HEK293 (cell line): Measurements from ENCODE around the gene CHCHD6.

ENCODE experiments used
- CTCF ChIA-PET: fragments of 350-600 bp; formaldehyde crosslinking; extraction: SDS; loops from one replicate; lab custom pipeline; 2021; ENCODE audit warnings: antibody characterized with exemption; lab: Yijun Ruan, JAX
- POLR2A ChIA-PET: fragments of 300-600 bp; formaldehyde crosslinking; extraction: SDS; loops from one replicate; lab custom pipeline; 2020; ENCODE audit warnings: antibody characterized with exemption, inconsistent platforms; lab: Yijun Ruan, JAX
- H3K27ac ChIP-seq: fragments of 200-500 bp; sonication (Bioruptor generic); 2 replicates; pipeline ENCODE4 v1.5.1; 2014; ENCODE audit warnings: low read depth, low read length, control low read depth, inconsistent platforms; ENCODE audit errors: extremely low read depth
- H3K36me3 ChIP-seq, 2 experiments: fragments of 200-500 bp in 1 of 2; sonication (Bioruptor generic) in 1 of 2; 1 replicate in 1 of 2; 2 replicates in 1 of 2; pipeline ENCODE4 v1.5.1; 2014 to 2017; ENCODE audit warnings: inconsistent platforms in 2 of 2, low read length in 2 of 2; ENCODE audit not compliant: control insufficient read depth in 2 of 2, insufficient read depth in 1 of 2
- H3K4me1 ChIP-seq: fragments of 200-500 bp; sonication (Bioruptor generic); 2 replicates; pipeline ENCODE4 v1.5.1; 2014; ENCODE audit warnings: mild to moderate bottlenecking, low read length, inconsistent platforms; ENCODE audit not compliant: control insufficient read depth, insufficient read depth
- H3K4me3 ChIP-seq: 2 replicates; pipeline ENCODE4 v1.5.1; 2011; ENCODE audit warnings: low read depth, mild to moderate bottlenecking, control low read depth, low read length, moderate library complexity
- H3K9me3 ChIP-seq: fragments of 200-500 bp; sonication (Bioruptor generic); 2 replicates; pipeline ENCODE4 v1.5.1; 2014; ENCODE audit warnings: low read depth, low read length, inconsistent platforms; ENCODE audit not compliant: control insufficient read depth, insufficient read depth
- FEZF1 ChIP-seq: fragments of 450-650 bp; formaldehyde crosslinking; IDR thresholded peaks from 2 replicates; pipeline ENCODE4 v1.5.1; 2016; ENCODE audit warnings: missing biosample characterization, missing genetic modification characterization
- GLIS1 ChIP-seq: fragments of 450-650 bp; formaldehyde crosslinking; IDR thresholded peaks from 2 replicates; pipeline ENCODE4 v1.5.1; 2016; ENCODE audit warnings: missing biosample characterization, missing genetic modification characterization
- SCRT1 ChIP-seq: fragments of 450-650 bp; formaldehyde crosslinking; IDR thresholded peaks from 2 replicates; pipeline ENCODE4 v1.5.1; 2016; ENCODE audit warnings: missing biosample characterization, missing genetic modification characterization, borderline replicate concordance
- TCF7L2 ChIP-seq: IDR thresholded peaks from 2 replicates; pipeline ENCODE4 v1.6.1; 2011; ENCODE audit warnings: low read depth, mild to moderate bottlenecking, inconsistent platforms, low read length, moderate library complexity, borderline replicate concordance
- ZBTB11 ChIP-seq: fragments of 450-650 bp; formaldehyde crosslinking; conservative IDR thresholded peaks from 2 replicates; pipeline ENCODE4 v1.5.1; 2016; ENCODE audit warnings: low read depth, missing biosample characterization, missing genetic modification characterization
- ZBTB49 ChIP-seq: fragments of 450-650 bp; formaldehyde crosslinking; IDR thresholded peaks from 2 replicates; pipeline ENCODE4 v1.5.1; 2016; ENCODE audit warnings: missing biosample characterization, missing genetic modification characterization, low read depth
- ZNF155 ChIP-seq: fragments of 450-650 bp; formaldehyde crosslinking; IDR thresholded peaks from 2 replicates; pipeline ENCODE4 v1.5.1; 2016; ENCODE audit warnings: missing biosample characterization, missing genetic modification characterization
- ZNF18 ChIP-seq: fragments of 450-650 bp; formaldehyde crosslinking; IDR thresholded peaks from 2 replicates; pipeline ENCODE4 v1.5.1; 2016; ENCODE audit warnings: missing biosample characterization, missing genetic modification characterization
- ZNF211 ChIP-seq: fragments of 450-650 bp; formaldehyde crosslinking; IDR thresholded peaks from 2 replicates; pipeline ENCODE4 v1.5.1; 2016; ENCODE audit warnings: low read depth, missing biosample characterization, missing genetic modification characterization
- ZNF292 ChIP-seq: fragments of 450-650 bp; formaldehyde crosslinking; IDR thresholded peaks from 2 replicates; pipeline ENCODE4 v1.5.1; 2016; ENCODE audit warnings: low read depth, missing biosample characterization, missing genetic modification characterization, borderline replicate concordance
- ZNF311 ChIP-seq: fragments of 450-650 bp; formaldehyde crosslinking; IDR thresholded peaks from 2 replicates; pipeline ENCODE4 v1.5.1; 2017; ENCODE audit warnings: missing biosample characterization, missing genetic modification characterization, borderline replicate concordance
- ZNF37A ChIP-seq: fragments of 450-650 bp; IDR thresholded peaks from 2 replicates; pipeline ENCODE4 v1.5.1; 2018; ENCODE audit warnings: missing biosample characterization, missing genetic modification characterization
- ZNF416 ChIP-seq: fragments of 450-650 bp; formaldehyde crosslinking; IDR thresholded peaks from 2 replicates; pipeline ENCODE4 v1.5.1; 2016; ENCODE audit warnings: missing biosample characterization, missing genetic modification characterization
- ZNF423 ChIP-seq: fragments of 450-650 bp; formaldehyde crosslinking; IDR thresholded peaks from 2 replicates; pipeline ENCODE4 v1.5.1; 2016; ENCODE audit warnings: missing biosample characterization, missing genetic modification characterization
- ZNF433 ChIP-seq: fragments of 450-650 bp; formaldehyde crosslinking; IDR thresholded peaks from 2 replicates; pipeline ENCODE4 v1.5.1; 2016; ENCODE audit warnings: missing biosample characterization, missing genetic modification characterization, low read depth
- ZNF530 ChIP-seq: fragments of 450-650 bp; formaldehyde crosslinking; IDR thresholded peaks from 2 replicates; pipeline ENCODE4 v1.5.1; 2016; ENCODE audit warnings: low read depth, missing biosample characterization, missing genetic modification characterization
- ZNF560 ChIP-seq: fragments of 450-650 bp; formaldehyde crosslinking; IDR thresholded peaks from 2 replicates; pipeline ENCODE4 v1.5.1; 2017; ENCODE audit warnings: missing biosample characterization, missing genetic modification characterization, borderline replicate concordance
- ZSCAN23 ChIP-seq: fragments of 450-650 bp; formaldehyde crosslinking; IDR thresholded peaks from 2 replicates; pipeline ENCODE4 v1.5.1; 2016; ENCODE audit warnings: missing biosample characterization, missing genetic modification characterization
- ZXDB ChIP-seq: fragments of 450-650 bp; formaldehyde crosslinking; IDR thresholded peaks from 2 replicates; pipeline ENCODE4 v1.5.1; 2016; ENCODE audit warnings: missing biosample characterization, missing genetic modification characterization
- TF ChIP-seq, protein P1 (sequence below): fragments of 450-650 bp; formaldehyde crosslinking; IDR thresholded peaks from 2 replicates; pipeline ENCODE4 v1.5.1; 2017; ENCODE audit warnings: missing biosample characterization, missing genetic modification characterization
- TF ChIP-seq, protein P2 (sequence below): fragments of 450-650 bp; formaldehyde crosslinking; IDR thresholded peaks from 2 replicates; pipeline ENCODE4 v1.5.1; 2017; ENCODE audit warnings: missing biosample characterization, missing genetic modification characterization

CHCHD6 gene

DNA sequence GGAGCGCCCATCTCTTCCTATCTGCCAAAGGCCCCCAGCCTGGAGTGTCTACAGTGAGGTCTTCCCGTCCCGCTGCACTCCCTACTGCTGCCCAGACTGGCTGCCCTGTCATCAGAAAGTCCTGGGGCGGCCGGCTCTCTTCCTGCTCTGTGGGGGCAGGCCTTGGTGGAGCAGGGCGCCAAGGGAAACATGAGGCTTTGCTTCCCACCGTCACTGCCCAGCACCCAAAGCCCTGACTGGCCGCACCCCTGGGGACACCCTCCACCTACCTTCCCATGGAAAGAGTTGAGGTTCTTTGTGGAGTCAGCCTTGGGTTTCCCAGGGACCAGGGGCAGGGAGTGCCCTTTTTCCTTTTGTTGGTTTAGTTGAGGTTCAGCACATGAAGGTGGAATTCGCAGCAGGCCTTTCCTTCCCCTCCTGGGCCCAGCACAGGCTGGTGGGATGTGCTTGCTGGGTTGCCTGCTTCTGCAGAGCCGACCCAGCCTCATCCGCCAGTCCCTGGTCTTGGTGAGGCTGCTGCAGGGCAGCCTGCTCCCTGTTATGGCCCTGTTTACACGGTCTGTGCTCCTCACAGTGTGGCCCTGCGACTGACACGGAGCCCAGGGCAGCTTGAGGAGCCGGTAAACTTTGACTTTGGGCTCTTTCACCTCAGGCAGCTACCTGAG is 227.0 kb downstream of the CHCHD6 start:
- TF ChIP-seq ZNF211 (tag by site-specific recombination) (no peak), ZNF37A (tag by site-specific recombination) (no peak), GLIS1 (no peak), ZNF18 (no peak), ZSCAN23 (tag by site-specific recombination) (no peak)
- TF ChIP-seq, protein P1, sequence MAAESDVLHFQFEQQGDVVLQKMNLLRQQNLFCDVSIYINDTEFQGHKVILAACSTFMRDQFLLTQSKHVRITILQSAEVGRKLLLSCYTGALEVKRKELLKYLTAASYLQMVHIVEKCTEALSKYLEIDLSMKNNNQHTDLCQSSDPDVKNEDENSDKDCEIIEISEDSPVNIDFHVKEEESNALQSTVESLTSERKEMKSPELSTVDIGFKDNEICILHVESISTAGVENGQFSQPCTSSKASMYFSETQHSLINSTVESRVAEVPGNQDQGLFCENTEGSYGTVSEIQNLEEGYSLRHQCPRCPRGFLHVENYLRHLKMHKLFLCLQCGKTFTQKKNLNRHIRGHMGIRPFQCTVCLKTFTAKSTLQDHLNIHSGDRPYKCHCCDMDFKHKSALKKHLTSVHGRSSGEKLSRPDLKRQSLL (tag by site-specific recombination): no peak
- H3K4me1 ChIP-seq: no peaks in the 10 kb centered on the region
- no peak overlapping the region for H3K4me3 ChIP-seq
- H3K27ac ChIP-seq: no peak overlapping the region
- CTCF ChIA-PET: interaction anchor here (0.6 kb wide), 1 partner anchor 194 kb away, joined by 3 read pairs; no protein-coding TSS in a partner anchor
- POLR2A ChIA-PET: no interaction called here
- H3K9me3 ChIP-seq: no peaks in the 10 kb centered on the region
- H3K36me3 ChIP-seq: no peaks in the 10 kb centered on the region

- Histone ChIP-seq H3K4me3 (no peak overlapping the region), H3K27ac (no peak overlapping the region), H3K36me3 (no peaks in the 10 kb centered on the region), H3K4me1 (no peaks in the 10 kb centered on the region), H3K9me3 (no peaks in the 10 kb centered on the region)
- CTCF ChIA-PET: no interaction called here
- POLR2A ChIA-PET: no interaction called here
- no peak for TF ChIP-seq ZNF311 (tag by site-specific recombination)
- TF ChIP-seq ZNF560 (tag by site-specific recombination): no peak
- TF ChIP-seq ZXDB (tag by site-specific recombination): no peak
- no peak for TF ChIP-seq ZNF18
- TF ChIP-seq SCRT1 (tag by site-specific recombination): no peak
- no peak for TF ChIP-seq ZNF423 (tag by site-specific recombination)
- no peak for TF ChIP-seq FEZF1 (tag by site-specific recombination)
- no peak for TF ChIP-seq ZNF292
- no peak for TF ChIP-seq ZNF155 (tag by site-specific recombination)
- TF ChIP-seq ZBTB11: no peak
- no peak for TF ChIP-seq ZNF530 (tag by site-specific recombination)
- TF ChIP-seq TCF7L2: no peak
- TF ChIP-seq ZNF416 (tag by site-specific recombination): no peak
- no peak for TF ChIP-seq ZBTB49 (tag by site-specific recombination)
- no peak for TF ChIP-seq ZNF433 (tag by site-specific recombination)
- TF ChIP-seq, protein P2, sequence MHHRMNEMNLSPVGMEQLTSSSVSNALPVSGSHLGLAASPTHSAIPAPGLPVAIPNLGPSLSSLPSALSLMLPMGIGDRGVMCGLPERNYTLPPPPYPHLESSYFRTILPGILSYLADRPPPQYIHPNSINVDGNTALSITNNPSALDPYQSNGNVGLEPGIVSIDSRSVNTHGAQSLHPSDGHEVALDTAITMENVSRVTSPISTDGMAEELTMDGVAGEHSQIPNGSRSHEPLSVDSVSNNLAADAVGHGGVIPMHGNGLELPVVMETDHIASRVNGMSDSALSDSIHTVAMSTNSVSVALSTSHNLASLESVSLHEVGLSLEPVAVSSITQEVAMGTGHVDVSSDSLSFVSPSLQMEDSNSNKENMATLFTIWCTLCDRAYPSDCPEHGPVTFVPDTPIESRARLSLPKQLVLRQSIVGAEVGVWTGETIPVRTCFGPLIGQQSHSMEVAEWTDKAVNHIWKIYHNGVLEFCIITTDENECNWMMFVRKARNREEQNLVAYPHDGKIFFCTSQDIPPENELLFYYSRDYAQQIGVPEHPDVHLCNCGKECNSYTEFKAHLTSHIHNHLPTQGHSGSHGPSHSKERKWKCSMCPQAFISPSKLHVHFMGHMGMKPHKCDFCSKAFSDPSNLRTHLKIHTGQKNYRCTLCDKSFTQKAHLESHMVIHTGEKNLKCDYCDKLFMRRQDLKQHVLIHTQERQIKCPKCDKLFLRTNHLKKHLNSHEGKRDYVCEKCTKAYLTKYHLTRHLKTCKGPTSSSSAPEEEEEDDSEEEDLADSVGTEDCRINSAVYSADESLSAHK (tag by site-specific recombination): no peak
Observed at GRCh38 chr3:126931806-126932187, 227.8 kb downstream of the CHCHD6 start.
